Upper lobe of right lung (tissue), 1 donor: Measurements from ENCODE around the gene CLPTM1. TPM values are rescaled to one million over a fixed set of nuclear protein-coding genes. Genes with fewer than 3 reads are reported as not detected.

Experiments
- ATAC-seq: fragments of 200-7000 bp; cut with Tn5 transposase; one replicate; pipeline ENCODE4 v1.9.1; 2020; ENCODE audit warnings: mild to moderate bottlenecking, moderate library complexity
- DNase-seq: peaks from one replicate; pipeline ENCODE4 v3.0.0-alpha.2; 2020
- H3K27ac ChIP-seq: fragments of 200-600 bp; one replicate; pipeline ENCODE4 v1.8.0; 2022
- H3K27me3 ChIP-seq: fragments of 200-600 bp; one replicate; pipeline ENCODE4 v1.8.0; 2022; ENCODE audit warnings: mild to moderate bottlenecking
- H3K36me3 ChIP-seq: fragments of 200-600 bp; one replicate; pipeline ENCODE4 v1.8.0; 2022
- H3K4me1 ChIP-seq: fragments of 200-600 bp; one replicate; pipeline ENCODE4 v1.8.0; 2022
- H3K4me3 ChIP-seq: fragments of 200-600 bp; one replicate; pipeline ENCODE4 v1.8.0; 2022; ENCODE audit warnings: mild to moderate bottlenecking
- H3K9me3 ChIP-seq: fragments of 200-600 bp; one replicate; pipeline ENCODE4 v1.8.0; 2022
- intact Hi-C: fragments of 100-400 bp; cut with DNase I; formaldehyde crosslinking; loops from one replicate; pipeline ENCODE4 v1.11.0; 2022
- total RNA-seq: library from RNA; stranded (reverse); fragmentation: NEBNext Ultra II Directional; extraction: Animal tissue kit (Norgen Biotek cat#: 25700); gene quantifications from one replicate; pipeline ENCODE4 v1.2.1, GENCODE V29; 2021
- TF ChIP-seq, protein P1 (sequence below): fragments of 200-600 bp; IDR thresholded peaks from one replicate; pipeline ENCODE4 v1.8.0; 2022; ENCODE audit warnings: antibody characterized with exemption
- donor health status: DM: no; HTN: yes; CAD: no; lungs with severe emphysema.

The CLPTM1 gene
- total RNA-seq, 1 donor from 2014 or later: 103 TPM

DNA sequence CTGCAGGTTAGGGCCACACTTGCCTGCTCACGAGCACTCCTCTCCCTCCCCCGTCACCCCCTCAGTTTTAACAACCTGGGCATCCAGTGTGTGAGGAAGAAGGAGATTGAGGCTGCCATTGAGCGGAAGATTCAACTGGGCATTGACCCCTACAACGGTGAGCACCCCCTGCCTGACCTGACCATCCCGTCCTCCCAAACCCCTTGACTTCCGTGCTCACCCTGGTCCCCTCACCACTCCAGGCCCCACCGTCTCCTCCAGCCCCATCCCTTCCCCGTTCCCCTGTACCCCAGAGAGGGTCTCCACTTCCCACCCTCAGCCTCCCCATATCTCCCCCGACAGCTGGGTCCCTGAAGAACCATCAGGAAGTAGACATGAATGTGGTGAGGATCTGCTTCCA is 70.1 kb downstream of the CLPTM1 start:
- DNase-seq (no peak), ATAC-seq (no peak)
- H3K36me3 ChIP-seq: peaks cover 30% of the 10 kb centered on the region
- no peaks in the 10 kb centered on the region for H3K9me3 ChIP-seq
- H3K4me1 ChIP-seq: no peaks in the 10 kb centered on the region
- intact Hi-C loops: no loop called here
- TF ChIP-seq, protein P1, sequence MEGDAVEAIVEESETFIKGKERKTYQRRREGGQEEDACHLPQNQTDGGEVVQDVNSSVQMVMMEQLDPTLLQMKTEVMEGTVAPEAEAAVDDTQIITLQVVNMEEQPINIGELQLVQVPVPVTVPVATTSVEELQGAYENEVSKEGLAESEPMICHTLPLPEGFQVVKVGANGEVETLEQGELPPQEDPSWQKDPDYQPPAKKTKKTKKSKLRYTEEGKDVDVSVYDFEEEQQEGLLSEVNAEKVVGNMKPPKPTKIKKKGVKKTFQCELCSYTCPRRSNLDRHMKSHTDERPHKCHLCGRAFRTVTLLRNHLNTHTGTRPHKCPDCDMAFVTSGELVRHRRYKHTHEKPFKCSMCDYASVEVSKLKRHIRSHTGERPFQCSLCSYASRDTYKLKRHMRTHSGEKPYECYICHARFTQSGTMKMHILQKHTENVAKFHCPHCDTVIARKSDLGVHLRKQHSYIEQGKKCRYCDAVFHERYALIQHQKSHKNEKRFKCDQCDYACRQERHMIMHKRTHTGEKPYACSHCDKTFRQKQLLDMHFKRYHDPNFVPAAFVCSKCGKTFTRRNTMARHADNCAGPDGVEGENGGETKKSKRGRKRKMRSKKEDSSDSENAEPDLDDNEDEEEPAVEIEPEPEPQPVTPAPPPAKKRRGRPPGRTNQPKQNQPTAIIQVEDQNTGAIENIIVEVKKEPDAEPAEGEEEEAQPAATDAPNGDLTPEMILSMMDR: no peak
- H3K4me3 ChIP-seq: no peak overlapping the region
- H3K27ac ChIP-seq: no peak overlapping the region
- no peaks in the 10 kb centered on the region for H3K27me3 ChIP-seq

GRCh38 chr19:45027371-45027770 is 72.2 kb downstream of the CLPTM1 start:
- DNase-seq: no peak
- intact Hi-C loops: no loop called here
- H3K36me3 ChIP-seq: peaks cover 42% of the 10 kb centered on the region
- no peak for ATAC-seq
- TF ChIP-seq, protein P1: no peak
- H3K4me1 ChIP-seq: no peaks in the 10 kb centered on the region
- H3K27me3 ChIP-seq: no peaks in the 10 kb centered on the region
- H3K9me3 ChIP-seq: no peaks in the 10 kb centered on the region
- no peak overlapping the region for H3K27ac ChIP-seq
- no peak overlapping the region for H3K4me3 ChIP-seq

DNA sequence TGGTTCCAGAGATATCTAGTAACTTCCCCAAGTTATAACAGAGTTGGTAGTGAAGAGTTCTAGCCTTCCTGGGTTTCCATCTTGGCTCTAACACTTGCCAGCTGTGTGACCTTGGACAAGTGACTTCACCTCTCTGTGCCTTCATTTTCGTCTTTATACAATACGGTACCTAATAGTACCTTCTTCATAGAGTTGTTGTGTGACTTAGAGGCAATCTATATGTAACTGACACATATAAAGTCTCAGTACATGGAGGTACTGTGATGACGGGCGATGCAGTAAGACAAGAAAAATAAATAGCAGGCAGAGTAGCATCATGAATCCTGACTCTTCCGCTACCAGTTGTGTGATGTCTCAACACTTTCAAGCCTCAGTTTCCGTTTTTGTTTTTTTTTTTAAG is 75.6 kb downstream of the CLPTM1 start:
- Histone ChIP-seq H3K36me3 (peaks cover 67% of the 10 kb centered on the region), H3K4me3 (no peak overlapping the region), H3K9me3 (no peaks in the 10 kb centered on the region), H3K27me3 (no peaks in the 10 kb centered on the region), H3K4me1 (no peaks in the 10 kb centered on the region), H3K27ac (no peak overlapping the region)
- DNase-seq (no peak), ATAC-seq (no peak)
- TF ChIP-seq, protein P1: no peak
- intact Hi-C loops: no loop called here

- intact Hi-C loops: no loop called here
- Histone ChIP-seq H3K36me3 (peaks cover 70% of the 10 kb centered on the region), H3K4me3 (no peak overlapping the region), H3K27me3 (no peaks in the 10 kb centered on the region), H3K27ac (no peak overlapping the region), H3K9me3 (no peaks in the 10 kb centered on the region), H3K4me1 (no peaks in the 10 kb centered on the region)
- ATAC-seq (no peak), DNase-seq (no peak)
- TF ChIP-seq, protein P1: no peak
These were observed 77.2 kb downstream of the CLPTM1 start for GRCh38 chr19:45032421-45032820.

DNA sequence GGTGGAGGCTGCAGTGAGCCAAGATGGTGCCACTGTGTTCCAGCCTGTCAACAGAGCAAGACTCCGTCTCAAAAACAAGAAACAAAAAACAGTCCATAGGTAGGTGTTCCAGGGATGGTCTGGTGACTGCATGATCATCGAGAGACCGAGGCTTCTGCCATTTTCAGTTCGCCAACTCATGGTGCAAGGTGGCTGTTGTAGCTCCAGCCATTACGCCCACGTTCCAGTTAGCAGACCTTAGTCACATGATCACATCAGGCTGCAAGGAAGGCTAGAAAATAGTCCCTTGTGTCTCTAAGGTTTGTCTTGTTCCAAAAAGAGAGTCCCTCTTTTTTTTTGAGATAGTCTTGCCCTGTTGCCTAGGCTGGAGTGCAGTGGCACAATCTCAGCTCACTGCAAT is 80.6 kb downstream of the CLPTM1 start:
- H3K4me1 ChIP-seq: peaks cover 13% of the 10 kb centered on the region
- H3K4me3 ChIP-seq: no peak overlapping the region
- no peaks in the 10 kb centered on the region for H3K9me3 ChIP-seq
- DNase-seq (no peak), ATAC-seq (no peak)
- H3K27me3 ChIP-seq: no peaks in the 10 kb centered on the region
- intact Hi-C loops: no loop called here
- H3K27ac ChIP-seq: no peak overlapping the region
- TF ChIP-seq, protein P1: no peak
- H3K36me3 ChIP-seq: peaks cover 48% of the 10 kb centered on the region
